NCI-H2107 treated with DMSO at 0.1 percent for 48 hours (cell line): ENCODE data around the gene KIF1A.
"Not testable (repeated sequence)": the region's sequence is repeated elsewhere in the genome, so short reads cannot be mapped to it uniquely, and the experiment has no call there.

Experiments used
- DNase-seq: peaks from one replicate; lab custom pipeline; 2025; ENCODE audit not compliant: unreplicated experiment; lab: John Stamatoyannopoulos, UW

The KIF1A gene

DNA sequence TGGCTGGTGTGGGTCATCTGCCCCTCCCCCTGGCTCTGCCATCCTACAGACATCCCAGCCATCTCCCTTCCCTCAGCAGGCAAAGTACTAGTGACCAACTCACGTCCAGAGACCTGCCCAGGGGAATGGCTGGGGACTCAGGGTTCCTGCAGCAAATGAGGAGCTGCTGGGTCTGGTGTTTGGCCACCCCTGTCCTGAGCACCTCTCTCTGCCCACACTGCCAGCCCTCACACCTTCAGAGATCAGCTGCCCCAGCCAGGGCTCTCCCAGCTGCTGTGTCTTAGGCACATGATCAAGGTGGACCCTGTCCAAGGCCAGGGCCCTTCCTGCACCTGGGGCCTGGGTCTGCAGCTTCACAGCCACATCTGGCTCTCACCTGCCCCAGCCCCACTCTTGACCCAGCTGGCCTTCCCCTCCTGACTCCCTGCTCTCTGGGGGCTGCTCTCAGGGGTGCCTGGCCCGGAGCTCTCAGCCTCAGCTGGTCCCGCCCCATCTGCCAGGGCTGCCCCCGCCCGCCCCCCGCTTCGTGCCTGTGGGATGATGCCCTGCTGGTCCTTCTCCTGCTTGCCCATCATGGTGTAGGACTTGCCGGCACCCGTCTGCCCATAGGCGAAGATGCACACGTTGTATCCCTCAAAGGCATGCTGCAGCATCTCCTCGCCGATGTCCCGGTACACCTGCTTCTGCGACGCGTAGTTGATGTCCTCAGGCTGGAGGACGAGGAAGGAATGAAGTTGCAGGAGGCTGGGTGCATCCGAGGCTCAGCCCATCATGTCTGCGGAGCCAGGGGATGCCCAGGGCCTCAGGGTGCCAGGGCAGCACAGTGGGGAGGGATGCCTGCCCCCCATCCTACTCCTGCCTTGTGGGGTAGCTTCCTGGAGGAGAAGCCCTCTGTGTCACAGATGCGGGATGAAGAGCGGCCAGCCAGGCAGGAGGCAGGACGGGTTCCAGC lies 32.2 kb downstream of the KIF1A start:
- DNase-seq = no peak

DNA sequence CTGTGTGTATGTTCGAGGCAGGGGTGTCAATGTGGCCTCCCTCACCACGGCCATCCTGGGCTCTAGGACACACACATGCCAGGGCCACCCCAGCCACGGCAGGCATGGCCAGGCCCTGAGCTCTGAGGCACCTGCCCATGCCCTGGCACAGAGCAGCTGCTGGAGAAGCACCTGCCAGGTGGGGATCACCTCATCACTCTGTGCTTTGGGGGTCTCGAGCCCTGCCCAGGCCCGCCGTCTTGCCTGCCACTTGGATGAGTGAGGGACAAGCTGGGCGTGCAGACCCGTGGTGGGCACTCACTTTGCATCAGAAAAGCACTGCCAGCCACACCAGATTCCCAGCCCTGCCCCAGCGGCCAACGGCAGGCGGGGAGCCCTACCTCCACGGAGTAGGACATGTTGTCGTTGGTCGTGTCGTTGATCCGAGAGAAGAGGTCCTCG lies 33.1 kb downstream of the KIF1A start:
- no peak for DNase-seq

DNA sequence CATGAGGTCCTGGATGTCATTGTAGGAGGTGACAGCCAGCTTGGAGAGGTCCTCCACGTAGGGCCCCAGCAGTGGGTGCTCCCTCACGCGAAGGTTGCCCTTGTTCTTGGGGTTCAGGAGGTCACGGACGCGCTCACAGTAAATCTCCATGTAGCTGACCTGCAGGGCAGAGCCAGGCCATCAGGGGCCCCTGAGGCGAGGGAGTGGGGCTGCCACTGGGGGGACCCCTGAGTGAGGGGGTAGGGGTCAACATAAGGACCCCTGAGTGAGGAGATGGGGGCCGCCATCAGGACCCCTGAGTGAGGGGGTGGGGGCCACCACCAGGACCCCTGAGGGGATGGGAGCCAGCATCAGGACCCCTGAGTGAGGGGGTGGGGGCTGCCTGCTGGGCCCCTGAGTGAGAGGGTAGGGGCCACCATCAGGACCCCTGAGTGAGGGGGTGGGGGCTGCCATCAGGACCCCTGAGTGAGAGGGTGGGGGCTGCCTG lies 33.6 kb downstream of the KIF1A start:
- DNase-seq = no peak

GRCh38 chr2:240785424-240786335 lies 34.3 kb downstream of the KIF1A start:
- DNase-seq = no peak

DNA sequence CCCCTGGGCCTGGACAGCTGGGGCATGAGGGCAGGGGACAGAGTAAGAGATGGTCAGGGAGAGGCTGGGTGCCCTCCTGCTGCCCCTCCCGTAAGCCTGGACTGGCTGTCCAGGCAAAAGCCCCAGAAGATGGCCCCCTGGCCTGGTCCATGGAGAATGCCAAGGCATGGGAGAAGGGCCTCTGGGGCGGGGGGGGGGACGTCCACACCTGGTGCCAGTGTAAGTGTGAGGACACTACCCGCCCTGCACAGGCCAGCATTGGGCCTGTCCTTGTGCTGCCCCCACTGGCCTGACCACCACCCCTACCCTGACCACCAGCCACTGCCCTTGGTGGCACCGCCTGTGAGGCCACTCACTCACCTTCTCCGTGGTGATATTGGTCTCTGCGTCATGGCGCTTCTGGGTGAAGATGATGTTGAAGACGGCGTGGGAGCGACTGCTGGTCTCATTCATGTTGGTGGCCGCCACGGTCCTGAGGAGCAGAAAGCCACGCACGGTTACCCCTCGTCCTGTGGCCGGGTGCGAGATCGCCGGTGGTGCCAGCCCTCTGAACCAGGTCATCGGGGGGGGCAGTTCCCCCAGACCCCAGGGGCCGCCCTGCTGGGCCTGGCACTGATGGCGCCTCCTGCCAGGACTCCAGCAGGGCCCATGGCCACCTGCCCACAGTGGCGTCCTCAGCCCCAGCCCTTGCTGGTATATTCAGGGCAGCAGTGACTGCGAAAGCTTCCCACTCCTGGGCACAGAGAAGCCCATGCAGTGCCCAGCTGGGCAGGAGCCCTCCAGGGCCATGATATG lies 35.2 kb downstream of the KIF1A start:
- no peak for DNase-seq

GRCh38 chr2:240783819-240784621 lies 36.0 kb downstream of the KIF1A start:
- no peak for DNase-seq

- no peak for DNase-seq
Measured at GRCh38 chr2:240782886-240783818, 36.9 kb downstream of the KIF1A start.

DNA sequence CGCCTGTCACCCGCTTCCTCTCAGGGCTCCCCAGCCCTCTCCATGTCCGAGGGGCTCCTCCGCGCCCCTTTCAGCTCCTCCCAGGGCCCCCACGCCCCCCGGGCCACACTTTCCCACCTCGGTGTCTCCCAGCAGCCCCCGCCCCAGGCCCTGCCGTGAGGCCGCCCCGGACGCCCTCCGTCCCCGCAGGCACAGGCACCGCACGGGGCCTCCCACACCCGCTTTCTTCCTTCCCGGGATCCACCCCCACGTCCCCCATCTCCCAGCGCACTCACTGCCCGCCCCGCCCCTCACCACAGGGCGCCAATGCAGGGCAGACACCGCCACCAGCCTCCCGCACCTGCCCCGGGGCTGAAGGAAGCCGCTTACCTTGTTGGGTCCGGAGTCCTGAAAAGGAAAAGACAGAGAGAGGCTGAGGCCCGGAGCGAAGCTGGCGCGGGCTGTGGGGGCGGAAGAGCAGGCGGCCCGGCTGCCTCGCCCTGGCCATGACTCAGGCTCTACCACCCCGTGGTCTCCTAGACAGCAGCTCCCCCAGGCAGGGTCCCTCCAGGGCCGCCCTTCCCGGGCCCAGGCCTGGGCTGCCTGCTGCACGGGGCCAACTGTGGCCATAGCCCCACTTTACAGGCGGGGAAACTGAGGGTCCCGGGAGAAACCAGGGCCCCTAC lies 37.7 kb downstream of the KIF1A start:
- DNase-seq = no peak

- no peak for DNase-seq
Measured at GRCh38 chr2:240781471-240782220, 38.4 kb downstream of the KIF1A start.

DNA sequence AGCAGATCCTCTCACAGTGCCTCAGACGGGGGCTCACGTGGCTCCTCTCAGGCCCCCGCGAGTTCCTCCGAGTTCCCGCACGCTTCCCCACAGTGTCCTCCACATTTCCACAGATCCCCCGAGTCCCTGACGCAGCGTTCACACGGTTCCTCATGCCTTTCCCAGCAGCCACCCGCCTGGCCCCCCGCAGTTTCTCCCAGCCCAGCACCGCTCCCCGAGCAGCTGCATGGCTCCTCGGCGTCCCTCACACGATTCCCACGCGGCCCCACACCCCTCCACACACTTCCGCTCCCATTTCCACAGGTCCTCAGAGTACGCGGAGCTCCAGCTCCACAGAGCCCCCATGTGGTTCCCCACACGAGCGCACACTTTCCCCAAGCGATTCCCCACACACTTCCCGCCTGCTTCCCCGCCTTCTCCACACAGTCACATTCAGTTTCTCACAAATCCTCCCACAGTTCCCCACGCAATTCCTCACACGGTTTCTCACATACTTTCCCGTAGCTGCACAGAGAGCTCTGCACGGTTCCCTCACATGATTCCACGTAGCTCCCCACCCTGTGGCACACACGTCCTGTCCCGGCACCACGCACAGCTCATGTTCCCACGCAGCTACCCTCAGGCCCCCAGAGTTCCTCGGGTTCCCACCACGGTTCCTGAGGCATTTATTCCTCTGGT lies 39.9 kb downstream of the KIF1A start:
- no peak for DNase-seq

- DNase-seq = not testable (repeated sequence)
Measured at GRCh38 chr2:240779250-240779832, 40.7 kb downstream of the KIF1A start.

GRCh38 chr2:240778426-240778825 lies 41.6 kb downstream of the KIF1A start:
- DNase-seq = no peak

DNA sequence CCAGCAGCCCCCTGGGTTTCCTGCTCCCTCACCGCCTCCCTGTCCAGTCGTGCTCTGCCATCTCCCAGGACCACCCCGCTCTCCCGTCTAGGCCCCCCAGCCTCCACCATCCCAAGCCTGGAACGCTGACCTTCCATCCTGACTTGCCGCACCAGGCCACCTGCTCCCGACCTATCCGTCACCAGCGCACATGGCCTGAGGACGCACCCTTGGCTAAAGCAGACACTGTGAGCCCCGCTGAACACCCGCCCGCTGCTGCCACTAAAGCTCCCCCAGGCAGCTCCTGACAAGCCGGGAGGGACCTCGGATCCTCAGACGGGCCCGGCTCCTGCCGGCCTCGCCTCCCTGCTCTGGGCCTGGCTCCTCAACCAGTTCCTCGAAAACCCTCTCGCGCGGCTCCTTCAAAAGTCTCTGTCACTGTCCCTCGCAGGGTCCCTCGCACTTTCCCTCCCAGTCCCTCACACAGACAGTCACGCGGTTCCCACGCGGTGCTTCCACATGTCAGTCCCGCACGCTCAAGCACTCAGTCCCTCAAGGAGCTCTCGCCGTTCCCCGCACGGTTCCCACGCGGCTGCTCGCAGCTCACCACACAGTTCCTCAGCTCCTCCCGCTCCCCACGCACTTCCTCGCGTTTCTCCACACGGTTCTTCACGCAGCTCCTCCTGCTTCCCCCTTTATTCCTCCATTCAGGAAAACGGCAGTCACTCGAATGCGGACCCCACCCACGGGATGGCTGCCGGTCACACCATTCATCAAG lies 42.4 kb downstream of the KIF1A start:
- DNase-seq = no peak

GRCh38 chr2:240775905-240776304 lies 44.1 kb downstream of the KIF1A start:
- DNase-seq = no peak

- DNase-seq = no peak
Measured at GRCh38 chr2:240774856-240775255, 45.2 kb downstream of the KIF1A start.

GRCh38 chr2:240769096-240769495 lies 50.9 kb downstream of the KIF1A start:
- DNase-seq = no peak
